CD4-positive, alpha-beta T cell treated with Interleukin-17A for 1 hour (primary cell): ENCODE data around the gene LSM3.

Experiments
- DNase-seq: peaks from one replicate; pipeline ENCODE4 v3.0.0-alpha.2; 2020

LSM3 gene

DNA sequence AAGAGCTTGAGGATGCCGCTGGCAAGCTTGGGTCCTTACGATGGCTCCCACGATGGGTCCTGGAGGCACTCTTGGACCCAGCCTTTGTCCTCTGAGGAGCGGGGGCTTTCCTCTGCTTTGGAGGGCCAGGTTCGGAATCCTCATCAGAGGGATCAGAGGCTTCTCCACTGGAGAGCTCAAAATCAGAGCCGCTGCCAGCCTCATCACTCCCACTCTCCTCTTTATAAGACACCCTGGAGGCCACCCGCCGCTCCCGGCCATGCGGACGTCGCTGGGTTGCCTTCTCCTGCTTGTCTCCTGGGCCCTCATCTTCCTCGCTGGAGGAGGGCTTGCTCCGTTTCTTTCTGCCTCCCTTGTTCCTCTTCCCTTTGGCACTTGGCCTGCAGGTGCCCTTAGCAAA, 20.2 kb upstream of the LSM3 start:
- no peak for DNase-seq

DNA sequence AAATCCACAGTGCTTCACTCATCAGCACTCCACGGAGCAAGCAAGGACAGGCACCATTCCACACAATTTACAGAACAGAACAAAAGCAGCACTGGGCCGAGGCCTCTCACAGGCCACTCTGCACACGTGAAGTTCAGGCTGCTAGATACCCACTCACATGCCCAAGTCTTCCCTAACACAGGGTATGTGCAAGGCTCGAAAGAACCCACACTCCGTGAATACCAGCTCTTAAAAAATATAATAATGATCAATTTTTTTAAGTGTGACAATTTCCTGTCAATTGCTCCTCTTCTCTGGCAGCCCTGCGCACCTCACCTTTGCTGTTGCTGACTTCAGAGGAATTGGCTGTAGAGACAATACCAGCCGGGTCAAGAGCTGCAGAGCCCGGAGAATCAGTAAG, 19.2 kb upstream of the LSM3 start:
- no peak for DNase-seq

DNA sequence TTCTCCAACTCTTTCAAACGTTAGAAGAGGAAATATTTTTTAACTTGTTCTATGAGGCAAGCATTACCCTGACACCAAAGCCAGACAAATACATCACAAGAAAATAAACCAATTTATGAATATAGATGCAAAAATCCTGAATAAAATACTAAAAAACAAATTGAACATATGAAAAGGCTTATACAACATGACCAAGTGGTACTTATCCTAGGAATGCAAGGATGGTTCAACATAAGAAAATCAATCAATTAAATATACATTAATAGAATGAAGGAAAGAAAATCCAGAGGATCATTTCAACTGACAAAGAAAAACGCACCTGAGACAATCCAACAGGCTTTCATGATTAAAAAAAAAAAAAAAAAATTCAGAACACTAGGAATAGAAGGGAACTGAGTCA, 17.3 kb upstream of the LSM3 start:
- no peak for DNase-seq

DNA sequence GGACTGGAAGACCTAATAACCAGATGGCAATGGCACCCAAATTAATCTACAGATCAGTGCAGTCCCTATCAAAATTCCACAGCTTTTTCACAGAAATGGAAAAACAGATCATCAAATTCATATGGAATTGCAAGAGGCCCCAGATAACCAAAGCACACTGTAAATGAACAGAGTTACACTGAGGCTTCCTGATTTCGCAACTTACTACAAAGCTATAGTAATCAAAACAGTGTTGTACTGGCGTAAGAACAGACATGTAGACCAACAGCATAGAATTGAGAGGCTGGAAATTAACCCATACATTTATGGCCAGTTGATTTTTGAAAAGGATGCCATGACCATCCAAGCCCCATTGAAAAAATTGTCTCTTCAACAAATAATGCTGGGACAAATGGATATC, 16.4 kb upstream of the LSM3 start:
- DNase-seq = no peak

DNA sequence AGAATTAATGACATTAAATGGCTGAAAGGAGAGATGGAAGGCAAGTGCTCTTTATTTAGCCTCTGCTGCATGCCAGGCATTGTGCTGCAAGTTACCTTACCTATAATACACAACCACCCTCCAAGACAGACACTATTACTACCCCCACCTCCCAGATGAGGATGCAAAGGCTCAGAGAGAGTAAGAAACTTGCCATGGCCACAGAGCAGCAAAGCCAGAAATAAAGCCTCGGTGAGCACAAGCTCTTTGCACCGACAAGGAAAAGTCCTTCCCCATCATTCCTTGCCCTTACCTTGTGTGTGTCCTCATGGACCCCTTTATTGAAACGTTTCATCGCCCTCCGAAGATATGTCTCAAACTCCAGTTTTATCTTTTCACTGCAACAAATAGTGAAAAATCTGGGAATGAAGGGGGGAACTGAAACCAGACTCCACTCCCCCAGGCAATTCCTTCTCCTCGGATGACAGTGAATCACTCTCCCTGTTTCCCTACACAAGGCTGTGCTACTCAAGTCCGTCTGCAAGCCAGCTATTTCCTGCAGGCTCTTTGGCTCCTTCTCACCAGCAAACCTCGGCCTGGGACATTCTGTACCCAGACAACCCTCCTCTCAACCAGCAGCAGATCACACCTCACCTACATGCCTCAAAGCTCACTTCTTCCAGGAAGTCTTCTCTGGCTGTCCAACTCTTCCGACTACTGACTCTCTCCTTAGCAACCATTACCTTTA, 11.6 kb upstream of the LSM3 start:
- no peak for DNase-seq

DNA sequence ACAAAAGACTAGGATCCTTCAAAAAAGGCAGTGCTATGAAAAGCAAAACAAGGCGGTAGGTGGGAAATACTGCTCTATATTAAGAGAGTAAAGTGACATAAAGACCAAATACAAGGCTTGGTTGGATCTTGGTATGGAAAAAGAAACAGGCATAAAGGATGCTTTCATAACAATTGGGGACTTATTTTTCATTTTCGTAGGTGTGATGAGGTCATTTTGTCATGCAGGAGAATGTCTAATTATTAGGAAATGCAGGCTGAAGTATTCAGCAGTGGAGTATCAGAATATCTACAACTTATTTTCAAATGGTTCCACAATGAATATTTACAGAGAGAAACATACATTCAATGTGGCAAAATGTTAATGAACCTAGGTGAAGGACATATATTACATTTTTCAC, 9.2 kb upstream of the LSM3 start:
- DNase-seq = no peak

DNA sequence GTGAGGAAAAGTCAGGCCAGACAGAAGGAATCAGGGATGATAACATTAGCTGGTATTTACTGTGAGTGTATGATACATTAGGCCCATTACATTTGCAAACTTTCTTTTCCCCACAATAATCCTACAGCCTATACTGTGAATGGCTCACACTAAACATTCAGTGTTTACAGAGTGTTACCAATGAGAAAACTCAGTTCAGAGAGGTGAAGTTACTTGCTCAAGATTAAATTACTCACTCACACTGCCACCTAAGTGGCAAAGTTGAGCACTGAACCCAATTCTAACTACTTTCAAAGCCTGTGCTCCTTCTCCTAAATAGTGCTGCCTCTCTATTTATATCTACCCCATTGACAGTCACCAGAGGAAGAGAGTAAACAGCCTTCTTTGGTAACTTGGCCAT, 8.7 kb upstream of the LSM3 start:
- no peak for DNase-seq

DNA sequence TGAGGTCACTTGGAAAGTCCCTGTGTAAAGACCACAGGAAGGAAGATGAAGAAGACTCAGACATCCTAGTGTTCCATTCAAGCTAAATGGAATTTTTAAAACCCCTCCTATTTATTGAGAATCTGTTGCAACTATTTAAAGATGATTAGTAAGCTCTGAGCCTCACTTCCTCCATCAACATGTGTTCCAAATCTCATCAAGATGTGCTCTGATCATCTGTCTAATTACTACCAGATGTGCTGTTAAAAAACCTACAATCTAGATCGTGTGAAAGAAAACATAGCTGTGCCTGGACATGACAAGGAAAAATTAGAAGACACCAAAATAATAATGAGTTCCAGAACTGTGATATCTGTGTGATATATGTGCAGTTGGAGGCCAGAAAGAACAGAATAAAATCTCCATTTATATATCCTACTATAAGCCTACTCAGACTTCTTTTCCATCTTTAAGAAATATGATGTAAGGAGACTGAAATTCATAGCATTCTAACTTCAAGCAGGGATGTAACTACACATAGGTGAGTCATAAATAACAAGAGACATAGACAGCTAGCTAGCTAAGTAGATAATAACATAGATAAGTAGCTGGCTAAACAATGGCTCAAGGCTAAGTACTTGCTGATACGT, 8.0 kb upstream of the LSM3 start:
- DNase-seq = no peak

DNA sequence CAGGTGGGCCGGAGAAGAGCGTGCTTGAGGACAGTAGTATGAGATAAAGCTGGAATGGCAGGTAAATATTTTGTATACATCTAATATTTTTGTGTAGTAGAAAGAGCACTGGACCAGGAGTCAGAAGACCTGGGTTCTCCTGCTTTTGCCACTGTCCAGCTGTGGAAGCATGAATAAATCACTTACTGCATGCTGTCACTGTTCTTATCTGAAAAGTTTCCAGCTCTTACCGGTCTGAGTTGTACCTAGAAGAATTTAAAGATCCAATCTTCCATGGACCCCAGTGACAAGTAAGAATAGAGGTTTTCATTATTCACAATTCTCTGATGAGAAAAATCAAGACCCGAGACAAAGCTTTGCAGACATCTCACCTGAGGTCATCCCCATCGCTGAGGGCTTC, 6.1 kb upstream of the LSM3 start:
- no peak for DNase-seq

DNA sequence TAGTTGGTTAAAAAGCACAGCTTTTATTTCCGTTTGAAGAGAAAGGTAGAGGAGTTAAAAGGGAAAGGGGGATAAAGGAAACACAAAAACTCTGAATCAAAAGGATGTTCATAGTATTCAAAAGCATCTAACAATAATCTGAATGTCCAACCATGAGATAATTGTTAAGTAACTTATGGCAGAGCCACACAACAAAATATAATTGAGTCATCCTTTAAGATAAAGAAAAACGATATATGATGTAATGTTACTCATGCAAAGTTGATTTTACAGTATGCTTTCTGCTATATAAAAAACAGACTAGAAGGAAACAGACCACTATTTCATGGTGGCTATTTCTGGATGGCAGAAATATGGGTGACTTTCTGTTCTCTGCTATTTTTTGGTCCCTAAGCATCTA, 4.1 kb upstream of the LSM3 start:
- no peak for DNase-seq

DNA sequence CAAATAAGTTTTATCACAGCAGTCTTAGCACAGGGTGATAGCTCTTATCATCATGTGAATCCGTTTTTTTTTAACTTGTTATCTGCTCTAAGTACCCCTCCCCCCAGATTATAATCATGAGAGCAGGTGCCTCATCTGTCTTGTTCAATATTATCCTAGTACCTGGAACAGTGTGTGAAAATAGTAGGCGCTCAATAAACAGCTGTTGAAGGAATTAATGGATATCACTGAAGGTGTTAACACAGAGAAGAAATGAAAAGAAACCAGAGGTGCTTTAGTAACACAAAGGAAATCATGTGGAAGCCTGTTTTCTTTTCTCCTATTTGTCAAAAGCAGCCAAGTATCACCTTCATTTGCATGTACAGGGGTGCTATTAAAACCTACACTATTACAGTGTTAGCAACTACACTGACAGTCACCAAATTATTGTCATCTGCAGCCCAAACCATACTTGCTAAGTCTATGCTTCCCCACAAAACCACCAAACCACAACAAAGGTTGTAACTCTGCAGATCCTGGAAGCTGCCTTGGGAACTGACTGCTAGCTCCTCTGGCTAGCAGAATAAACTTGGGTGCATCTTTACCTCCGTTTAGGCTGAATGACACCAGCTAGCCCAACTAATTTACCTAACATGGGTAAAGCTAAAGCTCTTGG, 3.1 kb upstream of the LSM3 start:
- peak; percentile 86 for DNase-seq

DNA sequence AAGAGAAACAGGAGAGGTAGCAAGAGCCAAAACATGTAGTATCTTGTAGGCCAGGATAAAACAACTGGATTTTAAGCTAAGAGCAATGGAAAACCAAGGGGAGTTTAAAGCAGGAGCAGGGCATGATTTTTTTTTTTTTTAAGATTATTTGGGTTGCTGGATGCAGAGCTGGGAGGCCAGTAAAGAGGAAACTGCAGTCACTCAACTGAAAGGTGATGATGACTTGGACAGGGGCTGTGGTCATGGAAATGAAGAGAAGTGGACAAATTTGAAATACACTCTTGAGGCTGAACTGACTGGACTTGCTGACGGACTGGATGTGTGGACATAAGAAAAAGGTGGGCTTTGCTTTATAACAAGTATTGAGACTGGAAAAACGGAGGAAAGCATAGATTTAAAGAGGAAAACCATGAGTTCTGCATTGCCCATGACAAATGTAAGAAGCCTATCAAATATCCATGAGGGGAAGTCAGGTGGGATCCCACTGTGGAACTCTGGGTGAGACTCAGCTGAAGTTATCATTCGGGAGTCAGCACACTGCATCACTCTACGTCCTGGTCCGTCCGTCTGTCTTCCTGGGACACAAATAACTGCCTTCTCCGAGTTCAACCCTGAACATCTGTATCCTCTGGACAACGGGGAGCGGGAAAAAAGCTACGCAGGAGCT, 904 bp upstream of the LSM3 start:
- DNase-seq = peak; percentile 25

DNA sequence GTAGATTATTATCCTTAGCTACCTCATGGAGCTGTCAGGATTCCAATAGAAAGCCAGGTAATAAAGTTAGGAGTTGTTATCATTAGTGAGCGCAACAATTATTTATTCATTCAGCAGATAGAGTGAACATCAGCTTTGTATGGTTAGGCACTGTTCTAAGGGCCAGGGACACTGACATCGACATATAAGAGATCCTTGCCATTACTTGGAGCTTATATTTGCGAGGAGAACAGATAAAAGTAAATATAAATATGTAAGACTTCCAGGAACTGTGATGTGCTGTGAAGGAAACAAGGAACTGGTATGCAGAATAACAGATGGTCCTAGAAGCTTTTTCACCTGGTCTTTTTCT, 473 bp downstream of the LSM3 start:
- no peak for DNase-seq

DNA sequence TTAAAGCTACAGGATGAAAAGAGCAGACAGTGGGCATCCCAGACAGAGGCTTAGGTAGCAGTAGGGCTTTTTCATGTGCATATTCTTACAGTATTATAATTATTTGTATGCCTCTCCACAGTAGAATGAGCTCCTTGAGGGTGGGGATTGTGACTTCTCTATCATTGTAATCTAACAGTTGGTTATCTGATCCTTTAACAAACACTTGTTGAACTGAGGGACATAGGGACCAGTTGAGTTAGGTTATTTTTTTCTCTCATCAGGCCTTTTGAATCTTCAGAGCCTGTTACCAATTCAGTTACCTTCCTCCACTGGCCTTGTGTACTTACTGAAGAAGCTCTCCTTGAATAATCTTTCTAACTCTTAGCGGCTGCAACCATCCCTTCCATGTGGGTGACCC, 1.2 kb downstream of the LSM3 start:
- no peak for DNase-seq

DNA sequence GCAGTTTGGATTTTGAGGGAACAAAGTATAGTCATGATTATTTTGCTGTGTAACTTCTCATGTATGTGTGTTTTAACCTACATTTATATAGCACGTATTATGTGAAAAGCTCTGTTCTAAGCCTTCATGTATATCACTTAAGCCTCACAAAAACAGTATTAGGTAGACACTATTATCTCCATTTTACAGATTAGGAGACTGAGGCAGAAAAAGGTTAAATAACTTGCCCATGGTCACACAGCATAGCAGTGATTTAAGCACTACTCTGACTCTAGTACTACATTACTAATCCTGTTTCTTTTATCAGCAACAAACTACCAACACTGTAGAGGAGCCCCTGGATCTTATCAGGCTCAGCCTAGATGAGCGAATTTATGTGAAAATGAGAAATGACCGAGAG, 2.6 kb downstream of the LSM3 start:
- no peak for DNase-seq

DNA sequence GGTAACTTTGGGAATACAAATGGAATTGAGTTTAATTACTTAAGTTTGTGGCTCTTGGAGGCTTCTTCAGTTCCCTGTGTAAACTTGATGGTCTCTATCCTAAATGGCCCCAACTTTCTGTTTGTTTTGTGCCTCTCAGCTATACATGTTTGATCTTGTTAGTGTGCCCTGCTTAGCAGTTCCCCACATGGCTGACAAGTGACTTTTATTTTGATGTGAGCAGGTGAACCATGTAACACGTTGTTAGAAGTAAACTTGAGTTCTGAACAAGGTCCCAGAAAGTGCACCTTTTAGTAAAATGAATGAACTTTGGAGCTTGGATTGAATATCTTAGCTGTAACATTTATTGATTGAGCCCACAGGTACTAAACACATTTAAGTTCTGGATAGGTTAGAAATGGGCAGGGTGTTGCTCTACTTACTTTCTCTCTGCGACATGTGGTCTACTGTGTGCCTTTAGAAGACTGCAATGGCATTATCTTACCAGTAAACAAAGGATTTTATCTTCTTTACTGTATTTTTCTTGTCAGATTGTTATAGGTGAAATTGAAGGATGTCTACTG, 4.5 kb downstream of the LSM3 start:
- DNase-seq = no peak

DNA sequence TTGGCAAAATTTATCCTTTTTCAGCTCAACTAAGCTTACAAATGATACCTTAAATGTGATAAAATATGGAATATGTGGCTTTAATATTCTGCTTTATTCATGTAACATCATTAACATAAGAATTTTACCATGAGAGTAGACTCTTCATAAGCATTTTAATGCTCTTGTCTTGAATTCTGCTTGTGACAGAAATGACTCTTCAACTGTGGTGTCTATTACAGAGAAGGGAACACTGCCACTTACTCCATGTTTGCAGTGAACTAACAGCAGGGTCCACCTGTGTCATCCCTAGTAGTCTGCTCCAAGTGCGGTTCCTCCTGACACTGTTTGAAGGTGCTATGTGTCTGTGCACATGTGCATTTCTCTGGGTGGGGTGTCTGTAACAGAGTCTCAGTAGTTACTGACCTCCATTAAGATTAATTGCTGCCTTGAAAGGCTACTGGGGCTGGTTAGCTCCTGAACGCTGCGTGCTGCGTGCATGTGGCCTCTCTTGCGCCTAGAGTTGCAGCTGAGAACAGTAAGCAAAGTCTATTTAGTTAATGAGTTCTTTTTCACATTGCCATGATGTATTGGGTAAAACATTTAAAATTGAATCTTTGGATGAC, 8.3 kb downstream of the LSM3 start:
- DNase-seq = no peak

DNA sequence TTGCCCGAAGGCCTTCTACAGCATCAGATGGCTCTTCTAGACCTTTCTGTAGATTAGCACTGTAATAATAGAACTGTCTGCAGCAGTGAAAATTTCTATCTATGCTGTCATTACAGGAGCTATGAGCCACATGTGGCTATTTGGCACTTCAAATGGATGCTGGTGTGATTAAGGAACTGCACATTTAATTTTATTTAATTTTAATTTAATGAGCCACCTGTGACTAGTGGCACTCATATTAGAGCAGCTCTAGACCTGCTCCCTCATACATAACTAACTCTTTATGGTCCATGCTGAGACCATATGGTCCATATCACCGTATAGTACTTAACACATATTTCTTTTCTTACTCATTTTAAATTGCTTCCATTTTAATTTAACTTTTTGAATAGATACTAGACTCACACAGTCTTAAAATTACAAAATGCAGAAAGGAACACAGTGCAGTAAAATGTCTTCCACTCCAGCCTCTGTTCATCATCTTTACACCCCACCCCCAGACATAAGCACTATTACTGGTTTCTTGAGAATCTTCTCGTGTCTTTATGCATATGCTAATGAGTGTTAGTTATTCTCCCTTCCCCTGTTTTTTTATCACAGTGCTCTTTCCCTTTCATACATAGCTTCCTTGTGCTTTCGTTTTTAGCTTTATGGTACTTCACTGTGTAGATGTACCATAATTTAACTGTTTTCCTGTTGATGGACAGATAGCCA, 9.6 kb downstream of the LSM3 start:
- no peak for DNase-seq

DNA sequence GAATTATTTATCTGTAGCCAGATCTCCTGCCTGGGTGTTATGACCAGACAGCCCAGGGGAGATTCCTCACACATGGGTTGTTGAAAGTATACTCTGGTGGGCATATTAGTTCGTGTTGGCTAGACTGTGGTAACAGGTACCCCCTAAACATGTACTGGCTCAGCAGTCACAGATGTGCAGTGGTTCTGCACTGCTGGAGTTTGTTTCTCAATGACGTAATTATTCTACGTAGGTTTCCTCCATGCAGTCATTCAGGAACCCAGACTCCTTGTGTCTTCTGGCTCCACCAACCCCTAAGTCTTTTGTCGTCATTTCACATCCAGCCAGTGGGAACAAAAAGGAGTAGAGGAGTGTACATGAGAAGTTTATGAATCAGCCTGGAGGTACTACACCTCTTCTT, 16.2 kb downstream of the LSM3 start:
- no peak for DNase-seq

DNA sequence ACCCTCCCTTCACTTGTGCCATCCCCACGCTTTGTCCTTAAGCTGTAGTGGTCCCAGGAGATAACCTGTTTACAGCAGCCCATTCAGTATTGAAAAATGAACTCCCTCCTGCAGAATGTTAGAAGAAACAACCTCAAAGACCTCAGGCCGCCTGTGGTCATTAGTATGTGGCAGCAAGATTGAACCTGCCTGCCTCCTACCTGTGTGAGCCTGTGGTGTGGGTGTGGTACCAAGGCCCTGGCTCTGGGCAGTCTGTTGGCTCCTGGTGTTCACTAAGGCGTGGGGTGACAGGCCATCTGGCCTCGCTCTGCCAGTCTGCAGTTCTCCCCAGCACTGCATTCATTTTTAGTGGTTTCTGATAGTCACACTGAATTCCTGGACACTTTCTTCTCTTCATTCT, 21.0 kb downstream of the LSM3 start:
- DNase-seq = no peak

DNA sequence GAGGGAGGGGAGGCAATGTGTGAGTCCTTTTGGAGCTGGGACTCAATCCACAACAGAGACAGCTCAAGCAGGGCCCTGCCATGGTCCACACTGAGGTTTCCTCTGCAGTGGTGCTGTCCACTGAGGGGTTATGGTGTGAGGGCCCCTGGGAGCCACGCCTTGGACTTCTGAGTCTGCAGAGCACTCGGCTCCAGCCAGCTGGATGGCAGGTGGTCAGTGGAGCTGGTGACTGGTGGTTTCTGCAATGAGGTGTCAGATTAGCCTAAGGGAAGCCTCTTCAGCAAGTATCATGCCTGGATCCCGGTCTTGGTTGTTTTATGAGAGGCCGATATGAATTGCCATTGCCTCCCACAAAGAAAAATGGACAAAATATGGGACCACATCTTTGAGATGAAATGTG, 21.7 kb downstream of the LSM3 start:
- DNase-seq = no peak

DNA sequence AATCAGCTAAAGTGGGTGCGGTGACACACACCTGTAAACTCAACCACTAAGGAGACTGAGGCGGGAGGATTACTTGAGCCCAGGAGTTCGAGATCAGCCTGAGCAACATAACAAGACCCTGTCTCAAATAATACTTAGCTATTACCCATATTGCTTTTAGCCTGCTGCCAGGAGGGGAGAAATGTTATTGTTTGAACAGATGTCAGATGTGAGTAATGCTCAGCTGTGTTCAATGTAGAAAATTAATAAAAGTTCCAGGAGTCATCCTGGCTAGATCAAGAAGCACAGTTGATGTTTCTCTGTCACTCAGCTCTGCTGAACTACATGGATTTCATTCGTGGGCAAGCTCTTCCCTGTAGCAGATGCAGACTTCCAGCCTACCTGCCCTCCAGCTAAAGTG, 22.2 kb downstream of the LSM3 start:
- DNase-seq = no peak
